Measurements from ENCODE around the gene YY1.

- no peak for TF ChIP-seq CTCF (conservative IDR thresholded peaks at IDR 0.05; ENCODE audit: low read depth, low read length)
- TF ChIP-seq EZH2 (IDR thresholded peaks at IDR 0.05; ENCODE audit: borderline replicate concordance, low read depth, low read length, poor library complexity, severe bottlenecking): no peak
These were observed 52.5 kb downstream of the YY1 start for GRCh38 chr14:100291305-100292075.
